ENCODE results near the gene COX20.
"Not testable (repeated sequence)": the region's sequence is repeated elsewhere in the genome, so short reads cannot be mapped to it uniquely, and the experiment has no call there.

The COX20 gene

GRCh38 chr1:244826712-244827111 is 8.7 kb upstream of the COX20 start:
- DNase-seq = no peak

GRCh38 chr1:244830639-244831038 is 4.8 kb upstream of the COX20 start:
- DNase-seq = no peak

- not testable (repeated sequence) for DNase-seq
Measured at GRCh38 chr1:244833260-244833659, 2.2 kb upstream of the COX20 start.

GRCh38 chr1:244833734-244834542 is 1.5 kb upstream of the COX20 start:
- DNase-seq = peak; percentile 82

DNA sequence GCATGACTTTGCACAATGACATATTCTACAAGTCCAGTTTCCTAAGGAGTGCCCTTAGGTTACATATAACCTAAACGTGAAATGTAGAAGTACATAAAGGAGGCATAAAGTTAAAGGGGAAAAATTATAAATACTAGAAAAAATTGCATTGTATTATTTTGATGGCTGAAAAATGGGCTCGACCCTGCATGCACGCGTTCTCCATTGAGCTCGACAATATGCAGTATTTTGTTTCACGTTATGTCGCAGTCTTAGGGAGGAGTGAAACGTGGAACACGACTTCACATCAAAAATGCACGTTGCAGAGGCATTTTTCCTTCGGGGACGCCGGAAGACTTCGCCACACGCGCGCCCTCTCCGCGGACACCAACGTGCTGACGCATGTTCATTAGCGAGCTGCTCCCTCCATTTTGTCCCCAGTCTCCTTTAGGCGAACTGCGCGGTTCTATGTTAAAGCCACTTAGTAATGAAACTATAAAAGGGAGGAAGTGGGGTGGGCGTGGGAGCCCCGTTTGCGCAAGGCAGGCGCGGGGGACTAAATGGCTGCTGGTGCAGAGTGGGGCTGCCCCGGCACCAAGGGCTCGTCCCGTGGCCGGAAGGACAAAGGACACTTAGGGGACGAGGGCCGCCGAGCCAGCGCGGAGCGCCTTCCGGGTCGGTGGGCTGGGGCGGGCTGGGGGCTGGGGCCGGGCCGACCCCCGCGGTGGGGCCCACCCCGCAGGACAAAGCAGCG is 749 bp upstream of the COX20 start:
- peak; percentile 82 for DNase-seq

DNA sequence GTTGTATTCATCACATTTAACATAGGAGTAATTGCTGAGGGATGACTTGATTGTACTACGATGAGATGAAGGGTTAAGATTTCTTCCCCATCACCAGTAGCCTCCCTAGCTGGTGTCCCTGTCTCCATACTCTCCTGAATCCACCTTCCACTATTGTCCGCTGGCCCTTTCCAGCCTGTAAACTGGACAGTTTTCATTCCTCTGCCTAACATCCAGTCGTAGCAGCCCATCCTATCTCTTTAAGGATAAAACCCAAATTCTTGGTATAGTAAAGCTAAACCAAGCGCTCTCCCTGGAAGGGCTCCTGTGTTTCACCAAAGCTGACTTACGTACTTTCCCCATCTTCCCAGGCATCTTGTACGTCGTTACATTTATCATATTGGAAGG is 670 bp downstream of the COX20 start:
- DNase-seq = peak; percentile 60

- DNase-seq = no peak
Measured at GRCh38 chr1:244836584-244836983, 1.1 kb downstream of the COX20 start.

GRCh38 chr1:244837597-244838258 is 2.3 kb downstream of the COX20 start:
- DNase-seq = no peak

GRCh38 chr1:244839656-244840055 is 4.2 kb downstream of the COX20 start:
- DNase-seq = no peak

DNA sequence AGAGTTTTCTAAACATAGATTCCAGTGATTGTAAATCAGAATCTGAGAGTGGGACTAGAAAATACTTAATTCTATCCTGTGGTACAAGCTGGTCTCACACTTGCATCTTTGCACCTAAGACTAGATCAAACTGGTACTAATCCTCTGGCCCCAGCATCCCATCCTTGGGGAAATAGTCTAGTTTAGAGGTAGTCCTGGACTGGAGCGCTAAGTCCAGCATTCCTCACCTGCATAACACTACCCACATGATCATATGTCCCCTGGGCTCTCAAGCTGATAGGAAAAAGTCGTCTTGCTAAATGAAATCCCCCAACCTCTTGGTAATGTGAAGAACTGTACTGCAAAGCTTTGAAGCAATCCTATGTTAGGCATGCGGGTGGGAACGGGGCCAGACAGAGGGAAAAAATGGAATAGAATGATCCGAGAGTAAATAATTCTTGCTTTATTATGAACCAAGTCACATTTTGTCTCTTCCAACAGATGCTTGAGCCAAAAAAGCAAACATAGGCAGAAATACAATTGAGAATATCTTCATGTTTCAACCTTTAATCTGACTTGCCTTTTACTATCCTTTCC is 4.8 kb downstream of the COX20 start:
- DNase-seq = no peak

- peak; percentile 62 for DNase-seq
Measured at GRCh38 chr1:244841273-244841927, 5.9 kb downstream of the COX20 start.

GRCh38 chr1:244843148-244843978 is 7.9 kb downstream of the COX20 start:
- no peak for DNase-seq

GRCh38 chr1:244844155-244845121 is 9.0 kb downstream of the COX20 start:
- DNase-seq = no peak

GRCh38 chr1:244846653-244847052 is 11.2 kb downstream of the COX20 start:
- no peak for DNase-seq

GRCh38 chr1:244849189-244849866 is 13.9 kb downstream of the COX20 start:
- DNase-seq = no peak

DNA sequence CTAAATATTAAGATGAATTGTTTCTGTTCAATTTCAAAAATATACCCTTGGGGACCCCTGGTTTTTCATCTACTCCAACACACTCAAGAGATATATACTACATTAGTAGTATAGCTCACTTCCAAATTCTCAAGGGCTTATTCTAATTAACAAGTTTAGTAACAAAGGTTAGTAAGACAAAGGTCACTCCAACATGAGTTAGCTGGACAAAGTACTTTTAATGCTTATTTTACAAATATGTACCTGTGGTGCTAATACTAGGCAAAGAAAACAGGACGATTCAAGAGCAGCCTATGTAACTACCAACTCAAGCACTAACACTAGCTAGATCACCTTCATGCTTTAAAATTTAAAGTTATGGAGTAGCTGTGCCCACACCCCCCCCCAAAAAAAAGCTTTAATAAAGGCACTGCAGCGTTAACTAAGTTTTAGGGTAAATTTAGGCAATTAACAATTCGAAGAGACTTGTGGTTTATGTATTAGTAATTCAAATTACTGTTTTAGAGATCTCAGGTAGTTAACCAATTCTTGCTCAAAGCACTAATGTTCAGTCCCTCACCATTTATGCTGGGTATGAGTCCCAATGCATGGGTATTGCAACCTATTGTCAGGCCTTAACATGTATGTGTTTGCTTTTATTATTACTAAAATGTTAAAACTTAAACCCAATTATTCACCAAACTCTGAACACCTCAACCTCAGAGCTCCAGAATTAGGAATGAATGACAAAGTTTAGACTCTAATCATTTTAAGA is 14.8 kb downstream of the COX20 start:
- no peak for DNase-seq

DNA sequence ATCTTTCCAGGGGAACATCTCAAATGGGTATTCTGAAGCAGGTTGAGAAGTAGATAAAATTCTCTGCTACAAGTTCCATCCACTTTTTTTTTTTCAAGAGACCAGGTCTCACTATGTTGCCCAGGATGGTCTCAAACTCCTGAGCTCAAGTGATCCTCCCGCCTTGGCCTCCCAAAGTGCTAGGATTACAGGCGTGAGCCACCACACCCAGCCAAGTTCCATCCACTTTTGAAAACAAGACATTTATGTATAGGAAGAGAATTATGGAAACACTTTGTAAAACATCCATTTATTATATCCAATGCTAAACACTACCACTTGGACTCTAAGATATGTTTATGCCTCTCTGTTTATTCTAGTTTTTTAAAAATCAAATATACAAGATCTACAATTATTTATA is 15.4 kb downstream of the COX20 start:
- no peak for DNase-seq

DNA sequence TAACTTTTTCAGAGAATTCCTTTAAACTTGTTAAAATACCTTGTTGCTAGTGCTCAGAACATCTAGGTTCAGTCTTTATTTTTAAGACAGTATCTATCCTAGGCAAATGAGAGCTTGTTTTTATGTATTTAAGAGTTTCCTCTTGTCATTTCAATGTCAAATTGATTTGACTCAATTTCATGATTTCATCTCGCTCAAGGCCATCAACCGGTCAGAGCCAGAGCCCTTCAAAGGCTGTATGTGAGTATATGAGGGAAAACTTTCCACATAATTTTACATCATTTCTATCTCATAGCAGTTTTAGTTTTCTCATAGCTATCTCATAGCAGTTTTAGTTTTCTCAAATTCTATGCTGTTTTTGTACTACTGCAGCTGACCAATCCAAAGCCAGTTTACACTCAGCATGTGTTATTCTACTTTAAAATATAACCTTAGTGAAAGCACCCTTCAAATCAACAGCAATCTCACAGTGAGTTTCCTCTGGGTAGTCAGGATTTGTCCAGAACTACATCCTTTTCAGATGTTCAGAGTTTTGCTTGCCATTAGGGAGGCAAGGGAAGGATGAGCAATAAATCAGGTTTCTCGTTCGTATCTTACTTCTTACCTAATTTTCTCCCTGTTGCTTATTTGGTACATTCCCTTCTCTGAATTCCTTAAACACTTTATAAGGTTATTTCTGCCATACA is 16.2 kb downstream of the COX20 start:
- DNase-seq = no peak

DNA sequence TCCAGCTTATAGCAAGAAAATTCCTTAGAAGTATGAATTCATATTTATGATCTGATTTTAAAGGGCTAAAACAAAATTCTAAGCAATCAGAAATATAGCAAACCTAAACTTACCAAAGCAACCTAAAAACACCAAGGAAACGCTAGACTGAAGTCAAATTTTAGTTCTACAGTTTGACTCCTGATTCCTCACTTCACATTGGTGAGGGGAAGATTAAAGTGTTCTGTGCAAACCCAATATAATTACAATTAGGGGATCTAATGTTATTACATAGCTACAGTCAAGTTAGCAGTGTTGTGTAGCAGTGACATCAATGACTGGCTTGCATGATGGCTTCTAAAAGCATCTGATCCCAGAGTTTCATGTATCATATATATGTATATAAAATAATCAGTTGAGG is 17.2 kb downstream of the COX20 start:
- no peak for DNase-seq
